Muscle of leg (tissue), 16 donors: Measurements from ENCODE around the gene TSSK3. TPM values are rescaled to one million over a fixed set of nuclear protein-coding genes. Genes with fewer than 3 reads are reported as not detected.

Experiments
- DNase-seq: peaks from one replicate; pipeline ENCODE4 v3.0.0; 2013
- H3K27ac ChIP-seq: one replicate; pipeline ENCODE4 v1.5.1; 2013; ENCODE audit warnings: mild to moderate bottlenecking, low read length, control low read depth
- H3K27me3 ChIP-seq: one replicate; pipeline ENCODE4 v1.6.1; 2013; ENCODE audit warnings: low read length; ENCODE audit not compliant: control insufficient read depth, insufficient read depth
- H3K36me3 ChIP-seq: one replicate; pipeline ENCODE4 v1.6.1; 2013; ENCODE audit warnings: low read length; ENCODE audit not compliant: control insufficient read depth, insufficient read depth
- H3K4me1 ChIP-seq: one replicate; pipeline ENCODE4 v1.6.1; 2013; ENCODE audit warnings: low read length; ENCODE audit not compliant: control insufficient read depth, insufficient read depth
- H3K4me3 ChIP-seq: one replicate; pipeline ENCODE4 v1.5.1; 2013; ENCODE audit warnings: low read length, control low read depth
- H3K9me3 ChIP-seq: replicated peaks from 2 replicates; pipeline ENCODE4 v1.6.1; 2013; ENCODE audit warnings: low read depth, low read length; ENCODE audit not compliant: control insufficient read depth
- WGBS: methylation state at CpG from one replicate; pipeline ENCODE4 v1.1.5; 2013; ENCODE audit warnings: missing lambda C conversion rate; ENCODE audit not compliant: insufficient coverage; 5-methylcytosine and 5-hydroxymethylcytosine counted together
- long read RNA-seq, 11 donors: transcript quantifications; one replicate each; lab custom pipeline, GENCODE V29; 2026
- polyA plus RNA-seq, 8 donors: library from polyadenylated mRNA; unstranded; fragments of 120-200 nt; gene quantifications; one replicate each; pipeline versions ENCODE4 v1.2.1 to v1.2.3, GENCODE V29; 2013; ENCODE audit warnings: inconsistent platforms in 1 of 8, low replicate concordance in 1 of 8; ENCODE audit not compliant: insufficient read length in 8 of 8, insufficient read depth in 1 of 8
- total RNA-seq: library from RNA; stranded (reverse); fragments of 120-200 nt; gene quantifications from one replicate; pipeline ENCODE4 v1.2.4, GENCODE V29; 2013

The TSSK3 gene, protein sequence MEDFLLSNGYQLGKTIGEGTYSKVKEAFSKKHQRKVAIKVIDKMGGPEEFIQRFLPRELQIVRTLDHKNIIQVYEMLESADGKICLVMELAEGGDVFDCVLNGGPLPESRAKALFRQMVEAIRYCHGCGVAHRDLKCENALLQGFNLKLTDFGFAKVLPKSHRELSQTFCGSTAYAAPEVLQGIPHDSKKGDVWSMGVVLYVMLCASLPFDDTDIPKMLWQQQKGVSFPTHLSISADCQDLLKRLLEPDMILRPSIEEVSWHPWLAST
- 1.2 TPM for total RNA-seq
- 1 to 10 TPM in 7 of 8 donors, under 1 TPM in 1; 0.55 to 3.6 (median 1.9) TPM for polyA plus RNA-seq
- long read RNA-seq, donor 1 = 0 reads
- long read RNA-seq, donor 2 = 0 reads
- long read RNA-seq, donor 3 = 0 reads
- long read RNA-seq, donor 4 = 0 reads
- long read RNA-seq, donor 5 = 0 reads
- long read RNA-seq, donor 6, partial matches to known transcripts = 16 of 21 reads
- long read RNA-seq, donor 6, other reads (novel, unspliced or antisense) = 5 of 21 reads
- long read RNA-seq, donor 7 = 0 reads
- long read RNA-seq, donor 8 = 0 reads
- long read RNA-seq, donor 9 = 0 reads
- long read RNA-seq, donor 10 = 0 reads
- long read RNA-seq, donor 11 = 0 reads

DNA sequence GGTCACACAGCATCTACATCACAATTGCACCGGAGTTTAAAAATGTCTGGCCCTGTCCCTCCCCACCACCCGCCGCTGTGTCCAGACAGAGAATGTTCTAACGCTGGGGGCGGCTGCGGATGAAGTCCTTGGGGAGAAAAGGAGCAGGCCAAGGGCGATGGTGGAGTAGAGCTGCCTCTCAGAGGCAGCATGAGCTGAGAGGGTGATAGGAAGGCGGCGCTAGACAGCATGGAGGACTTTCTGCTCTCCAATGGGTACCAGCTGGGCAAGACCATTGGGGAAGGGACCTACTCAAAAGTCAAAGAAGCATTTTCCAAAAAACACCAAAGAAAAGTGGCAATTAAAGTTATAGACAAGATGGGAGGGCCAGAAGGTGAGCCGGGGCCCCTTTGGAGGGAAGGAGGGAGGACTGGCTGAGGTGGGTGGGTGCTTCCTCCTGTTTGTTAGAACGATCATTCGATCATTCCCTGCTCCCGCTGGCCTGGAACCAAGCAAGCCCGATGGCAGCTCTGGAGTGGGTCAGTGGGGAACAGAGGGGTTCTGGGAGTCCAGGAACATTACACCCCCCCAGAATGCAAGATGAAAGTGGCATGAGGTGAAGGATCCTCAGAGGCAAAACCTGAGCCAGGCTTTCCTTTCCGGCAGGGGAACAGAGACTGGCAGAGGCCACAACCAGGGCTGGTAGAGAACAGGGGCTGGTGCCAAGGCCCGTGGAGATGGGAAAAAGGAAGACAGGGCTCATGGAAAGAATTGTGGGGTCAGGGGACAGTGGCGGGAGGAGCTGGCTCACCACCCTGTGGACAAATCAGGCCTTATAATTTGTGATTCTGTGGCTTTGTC, at the start of gene TSSK3, which contains the start of gene FAM229A:
Gene TSSK3 (plus strand): TSS at position 66 of the 840 bp plus-strand sequence. CDS start 163 bp downstream, at position 229.
Gene FAM229A (minus strand): TSS at position 12 of the 840 bp plus-strand sequence. CDS start 394 bp downstream, outside the sequence.
- H3K9me3 ChIP-seq = no peaks in the 10 kb centered on the region
- WGBS = 46% methylated on average over 8 of the region's 17 CpGs
- peak within 1 kb of the TSS; percentile 45 for H3K4me3 ChIP-seq
- H3K4me1 ChIP-seq = peaks cover 16% of the 10 kb centered on the region
- DNase-seq = no peak
- peaks cover 53% of the 10 kb centered on the region for H3K36me3 ChIP-seq
- H3K27ac ChIP-seq = peak within 1 kb of the TSS; percentile 42
- no peaks in the 10 kb centered on the region for H3K27me3 ChIP-seq

DNA sequence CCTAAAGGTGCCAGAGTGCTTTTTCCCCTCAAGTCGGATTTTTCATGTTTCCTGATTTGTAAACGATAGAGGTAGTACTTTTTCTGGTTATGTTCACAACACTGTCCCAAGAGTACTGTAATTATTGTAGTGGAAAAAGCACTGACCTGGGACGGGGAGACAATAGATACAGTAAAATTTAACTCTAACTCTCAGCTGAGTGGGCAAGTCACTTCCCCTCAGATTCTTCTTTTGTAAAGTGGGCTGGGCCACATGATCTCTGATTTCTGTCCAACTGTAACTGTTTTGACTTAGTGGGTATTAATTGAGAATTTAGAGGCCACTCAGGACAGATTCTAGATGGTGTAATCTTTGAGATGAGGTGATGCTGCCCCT, 45.4 kb upstream of the TSSK3 start:
- Histone ChIP-seq H3K4me1 (no peaks in the 10 kb centered on the region), H3K9me3 (no peaks in the 10 kb centered on the region), H3K36me3 (peaks cover 11% of the 10 kb centered on the region), H3K4me3 (no peak overlapping the region), H3K27ac (no peak overlapping the region), H3K27me3 (no peaks in the 10 kb centered on the region)
- no peak for DNase-seq
- WGBS = no CpG with 5 or more reads among the region's 3 CpGs

DNA sequence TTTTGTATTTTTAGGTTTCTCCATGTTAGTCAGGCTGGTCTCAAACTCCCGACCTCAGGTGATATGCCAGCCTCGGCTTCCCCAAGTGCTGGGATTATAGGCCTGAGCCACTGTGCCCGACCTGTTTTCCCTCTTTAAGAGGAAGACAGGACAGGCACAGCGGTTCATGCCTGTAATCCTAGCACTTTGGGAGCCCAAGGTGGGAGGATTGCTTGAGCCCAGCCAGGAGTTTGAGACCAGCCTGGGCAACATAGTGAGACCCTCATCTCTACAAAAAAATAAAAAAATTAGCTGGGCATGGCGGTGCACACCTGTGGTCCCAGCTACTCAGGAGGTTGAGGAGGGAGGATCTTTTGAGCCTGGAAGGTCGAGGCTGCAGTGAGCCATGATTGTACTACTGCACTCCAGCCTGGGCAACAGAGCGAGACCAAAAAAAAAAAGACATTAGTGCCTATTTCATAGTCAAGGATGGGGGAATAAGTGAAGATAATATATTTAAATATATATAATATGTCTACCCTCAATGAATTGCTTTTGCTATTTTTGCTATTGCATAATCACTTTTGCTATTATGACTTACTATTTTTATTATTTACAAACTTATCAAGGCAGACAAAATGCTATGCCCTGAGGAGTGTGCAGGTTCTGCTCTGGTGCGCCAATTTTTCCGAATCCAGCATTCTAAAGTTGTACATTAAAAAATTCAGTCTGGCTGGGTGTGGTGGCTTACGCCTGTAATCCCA, 44.0 kb upstream of the TSSK3 start:
- no peak for DNase-seq
- H3K9me3 ChIP-seq = no peaks in the 10 kb centered on the region
- no peak overlapping the region for H3K27ac ChIP-seq
- no peaks in the 10 kb centered on the region for H3K4me1 ChIP-seq
- H3K36me3 ChIP-seq = peaks cover 18% of the 10 kb centered on the region
- WGBS = 89% methylated on average over 5 of the region's 10 CpGs
- no peak overlapping the region for H3K4me3 ChIP-seq
- no peaks in the 10 kb centered on the region for H3K27me3 ChIP-seq

DNA sequence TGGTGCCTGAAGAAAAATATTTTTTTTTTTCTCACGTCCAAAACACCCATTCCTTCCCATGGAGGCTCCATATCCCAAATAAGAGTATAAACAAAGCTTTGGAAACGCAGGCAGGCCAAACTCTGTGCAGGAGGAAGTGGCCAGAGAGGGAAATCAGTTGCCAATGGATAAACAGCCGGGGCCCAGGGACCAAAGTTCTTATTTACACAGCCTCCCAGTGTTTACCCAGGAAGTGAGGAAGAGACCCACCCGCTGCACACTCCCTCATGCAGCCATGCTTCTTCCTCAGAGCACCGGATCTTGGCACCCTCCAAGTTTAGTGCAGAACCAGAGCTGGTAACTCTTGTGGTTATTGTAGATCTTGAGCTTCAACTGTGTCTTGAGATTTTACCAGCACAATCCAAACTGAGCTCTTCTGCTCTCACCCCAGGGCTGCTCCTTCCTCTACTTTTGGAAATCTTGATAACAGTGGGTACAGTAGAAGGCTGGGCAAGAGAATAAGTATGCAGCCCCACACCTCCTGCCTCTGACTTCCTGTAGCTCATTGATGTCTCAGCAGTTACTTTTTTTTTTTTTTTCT, 40.5 kb upstream of the TSSK3 start:
- no CpG with 5 or more reads among the region's 5 CpGs for WGBS
- Histone ChIP-seq H3K27ac (no peak overlapping the region), H3K36me3 (peaks cover 29% of the 10 kb centered on the region), H3K4me1 (no peaks in the 10 kb centered on the region), H3K9me3 (no peaks in the 10 kb centered on the region), H3K27me3 (no peaks in the 10 kb centered on the region), H3K4me3 (no peak overlapping the region)
- no peak for DNase-seq

DNA sequence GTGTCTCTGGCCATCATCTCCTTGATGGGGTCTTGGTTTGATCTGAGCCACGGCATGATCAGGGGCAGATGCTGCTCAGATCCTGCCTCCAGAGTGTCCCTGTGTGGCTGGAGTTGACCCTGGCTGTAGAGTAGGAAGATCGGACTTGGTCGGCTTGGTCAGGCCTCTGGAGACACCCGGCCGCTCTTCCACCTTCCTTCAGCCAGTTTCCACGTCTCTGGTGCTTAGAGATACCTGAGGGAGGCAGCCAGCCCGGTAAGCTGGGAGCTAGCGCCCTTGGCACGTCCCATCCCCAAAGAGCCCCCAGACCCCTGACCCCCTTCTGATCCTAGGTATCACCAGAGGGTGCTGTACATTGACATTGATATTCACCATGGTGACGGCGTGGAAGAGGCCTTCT, 35.1 kb upstream of the TSSK3 start:
- Histone ChIP-seq H3K36me3 (peaks cover 64% of the 10 kb centered on the region), H3K27ac (no peak overlapping the region), H3K27me3 (no peaks in the 10 kb centered on the region), H3K4me1 (no peaks in the 10 kb centered on the region), H3K4me3 (no peak overlapping the region), H3K9me3 (no peaks in the 10 kb centered on the region)
- no peak for DNase-seq
- 90% methylated on average over 7 of the region's 11 CpGs for WGBS

DNA sequence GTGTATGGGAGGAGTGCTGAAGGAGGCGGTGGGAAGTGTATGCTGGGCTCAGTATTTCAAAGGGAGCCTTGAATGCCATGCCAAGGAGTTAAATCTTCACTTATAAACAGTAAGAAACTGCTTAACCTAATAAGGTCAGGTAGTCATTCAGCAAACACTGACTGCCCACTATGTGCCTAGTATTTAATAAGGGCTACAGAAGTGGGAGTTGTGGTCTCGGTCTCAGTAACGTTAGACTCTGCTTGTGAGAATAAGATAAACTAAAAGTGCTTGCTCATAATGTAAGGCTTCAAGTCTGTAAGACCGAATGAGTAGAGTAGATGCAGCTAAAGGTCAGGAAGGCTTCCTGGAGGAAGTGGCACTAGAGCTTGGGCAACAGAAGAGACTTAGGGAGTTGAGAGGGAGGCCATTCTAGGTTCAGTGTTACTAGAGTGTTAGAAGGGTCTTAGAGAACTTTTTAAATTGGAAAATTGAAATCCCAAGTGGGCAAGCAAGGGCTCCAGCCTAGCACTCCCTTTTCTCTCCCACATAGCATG, 32.3 kb upstream of the TSSK3 start:
- Histone ChIP-seq H3K4me3 (no peak overlapping the region), H3K36me3 (peaks cover 66% of the 10 kb centered on the region), H3K9me3 (no peaks in the 10 kb centered on the region), H3K27me3 (no peaks in the 10 kb centered on the region), H3K27ac (no peak overlapping the region), H3K4me1 (peaks cover 18% of the 10 kb centered on the region)
- no peak for DNase-seq
- 82% methylated on average over 3 of the region's 4 CpGs for WGBS

DNA sequence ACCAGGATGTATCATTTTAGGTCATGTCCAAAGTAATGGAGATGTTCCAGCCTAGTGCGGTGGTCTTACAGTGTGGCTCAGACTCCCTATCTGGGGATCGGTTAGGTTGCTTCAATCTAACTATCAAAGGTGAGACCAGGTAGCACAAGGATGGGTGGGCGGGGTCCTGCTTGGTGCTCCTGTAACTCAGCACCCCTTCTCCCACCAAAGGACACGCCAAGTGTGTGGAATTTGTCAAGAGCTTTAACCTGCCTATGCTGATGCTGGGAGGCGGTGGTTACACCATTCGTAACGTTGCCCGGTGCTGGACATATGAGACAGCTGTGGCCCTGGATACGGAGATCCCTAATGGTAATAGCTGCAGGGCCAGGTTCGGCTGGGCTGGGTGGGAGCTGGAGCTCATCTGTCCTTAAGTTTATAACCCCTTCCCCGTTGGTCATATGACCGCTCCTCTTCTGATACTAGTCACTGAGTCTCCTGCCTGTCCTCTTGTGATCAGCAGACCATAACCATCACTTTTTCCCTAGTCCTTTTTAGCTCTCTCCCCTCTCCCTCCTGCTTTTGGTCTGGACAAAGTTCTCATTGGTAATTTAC, 31.7 kb upstream of the TSSK3 start:
- Histone ChIP-seq H3K27me3 (no peaks in the 10 kb centered on the region), H3K27ac (no peak overlapping the region), H3K4me3 (no peak overlapping the region), H3K36me3 (peaks cover 66% of the 10 kb centered on the region), H3K4me1 (peaks cover 19% of the 10 kb centered on the region), H3K9me3 (no peaks in the 10 kb centered on the region)
- 83% methylated on average over 10 of the region's 12 CpGs for WGBS
- DNase-seq = no peak

DNA sequence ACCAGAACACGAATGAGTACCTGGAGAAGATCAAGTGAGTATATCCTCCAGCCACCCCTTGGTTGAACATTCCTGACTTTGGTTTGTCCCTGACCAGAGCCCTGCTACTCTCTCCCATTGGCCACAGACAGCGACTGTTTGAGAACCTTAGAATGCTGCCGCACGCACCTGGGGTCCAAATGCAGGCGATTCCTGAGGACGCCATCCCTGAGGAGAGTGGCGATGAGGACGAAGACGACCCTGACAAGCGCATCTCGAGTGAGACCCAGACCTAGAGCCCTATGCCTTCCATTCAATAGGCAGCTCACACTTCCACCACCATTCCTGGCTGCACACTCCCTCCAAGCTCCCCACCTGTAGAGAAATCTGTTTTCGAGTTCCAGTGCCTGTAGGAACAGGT, 30.8 kb upstream of the TSSK3 start:
- Histone ChIP-seq H3K27me3 (no peaks in the 10 kb centered on the region), H3K9me3 (no peaks in the 10 kb centered on the region), H3K36me3 (peaks cover 66% of the 10 kb centered on the region), H3K27ac (no peak overlapping the region), H3K4me1 (peaks cover 23% of the 10 kb centered on the region), H3K4me3 (no peak overlapping the region)
- DNase-seq = no peak
- WGBS = 95% methylated on average over 11 of the region's 12 CpGs
